Liver (tissue), 9 donors: ENCODE measurements around the gene MCF2L. TPM values are rescaled to one million over a fixed set of nuclear protein-coding genes. Genes with fewer than 3 reads are reported as not detected.

Experiments
- DNase-seq: peaks from one replicate; pipeline ENCODE4 v3.0.0-alpha.2; 2017; ENCODE audit warnings: low spot score
- H3K27ac ChIP-seq, 2 donors: one replicate each; pipeline ENCODE4 v1.7.0; 2013; ENCODE audit warnings: inconsistent platforms in 2 of 2, low read length in 2 of 2, control low read depth in 1 of 2, low read depth in 1 of 2, mild to moderate bottlenecking in 1 of 2
- H3K27me3 ChIP-seq, 4 donors: one replicate each; pipeline versions ENCODE4 v1.6.1 to v1.7.0; 2013; ENCODE audit warnings: low read length in 3 of 4, inconsistent platforms in 1 of 4, mild to moderate bottlenecking in 1 of 4, moderate library complexity in 1 of 4; ENCODE audit not compliant: control insufficient read depth in 4 of 4, insufficient read depth in 4 of 4
- H3K36me3 ChIP-seq, 4 donors: one replicate each; pipeline versions ENCODE4 v1.6.1 to v1.7.0; 2013; ENCODE audit warnings: low read length in 3 of 4, mild to moderate bottlenecking in 3 of 4, low read depth in 1 of 4, moderate library complexity in 1 of 4; ENCODE audit not compliant: control insufficient read depth in 4 of 4, insufficient read depth in 3 of 4
- H3K4me1 ChIP-seq, 4 donors: one replicate each; pipeline versions ENCODE4 v1.6.1 to v1.7.0; 2013; ENCODE audit warnings: low read length in 3 of 4, mild to moderate bottlenecking in 3 of 4, moderate library complexity in 1 of 4; ENCODE audit not compliant: control insufficient read depth in 4 of 4, insufficient read depth in 4 of 4
- H3K4me3 ChIP-seq, 3 donors: one replicate each; pipeline versions ENCODE4 v1.6.1 to v1.7.0; 2013; ENCODE audit warnings: low read length in 3 of 3, control low read depth in 1 of 3, low read depth in 1 of 3, mild to moderate bottlenecking in 1 of 3
- H3K9ac ChIP-seq, 2 donors: one replicate each; pipeline ENCODE4 v1.7.0; 2013; ENCODE audit warnings: low read length in 2 of 2, mild to moderate bottlenecking in 2 of 2, moderate library complexity in 2 of 2, control low read depth in 1 of 2, low read depth in 1 of 2
- H3K9me3 ChIP-seq, 4 donors: one replicate each; pipeline versions ENCODE4 v1.6.1 to v1.7.0; 2013; ENCODE audit warnings: low read length in 3 of 4; ENCODE audit not compliant: control insufficient read depth in 4 of 4
- EGR1 ChIP-seq, 2 donors: IDR thresholded peaks; 2 replicates each; pipeline ENCODE4 v1.6.1; 2016 to 2018; ENCODE audit warnings: antibody characterized with exemption in 2 of 2, low read depth in 2 of 2
- FOXA1 ChIP-seq: IDR thresholded peaks from 2 replicates; pipeline ENCODE4 v1.6.1; 2016; ENCODE audit warnings: antibody characterized with exemption
- FOXA2 ChIP-seq: IDR thresholded peaks from 2 replicates; pipeline ENCODE4 v1.6.1; 2016; ENCODE audit warnings: antibody characterized with exemption
- GABPA ChIP-seq, 2 donors: IDR thresholded peaks in 1 of 2; conservative IDR thresholded peaks in 1 of 2; 2 replicates each; pipeline ENCODE4 v1.6.1; 2016; ENCODE audit warnings: antibody characterized with exemption in 2 of 2, mild to moderate bottlenecking in 1 of 2, moderate library complexity in 1 of 2
- HNF4A ChIP-seq, 2 donors: conservative IDR thresholded peaks; 2 replicates each; pipeline ENCODE4 v1.6.1; 2016; ENCODE audit warnings: antibody characterized with exemption in 2 of 2, mild to moderate bottlenecking in 2 of 2
- HNF4G ChIP-seq: IDR thresholded peaks from 2 replicates; pipeline ENCODE4 v1.6.1; 2016; ENCODE audit warnings: antibody characterized with exemption
- JUND ChIP-seq, 2 donors: IDR thresholded peaks; 2 replicates each; pipeline ENCODE4 v1.6.1; 2016; ENCODE audit warnings: antibody characterized with exemption in 2 of 2
- NR2F2 ChIP-seq: IDR thresholded peaks from 2 replicates; pipeline ENCODE4 v1.6.1; 2016; ENCODE audit warnings: antibody characterized with exemption
- RAD21 ChIP-seq, 2 donors: IDR thresholded peaks; 2 replicates each; pipeline ENCODE4 v1.6.1; 2016; ENCODE audit warnings: antibody characterized with exemption in 2 of 2, mild to moderate bottlenecking in 2 of 2
- RXRA ChIP-seq, 2 donors: IDR thresholded peaks; 2 replicates each; pipeline ENCODE4 v1.6.1; 2017 to 2018; ENCODE audit warnings: antibody characterized with exemption in 2 of 2, mild to moderate bottlenecking in 1 of 2
- SP1 ChIP-seq: IDR thresholded peaks from 2 replicates; pipeline ENCODE4 v1.6.1; 2018; ENCODE audit warnings: antibody characterized with exemption, mild to moderate bottlenecking
- TAF1 ChIP-seq: conservative IDR thresholded peaks from 2 replicates; pipeline ENCODE4 v1.6.1; 2016; ENCODE audit warnings: antibody characterized with exemption, mild to moderate bottlenecking
- YY1 ChIP-seq: IDR thresholded peaks from 2 replicates; pipeline ENCODE4 v1.6.1; 2016; ENCODE audit warnings: antibody characterized with exemption, mild to moderate bottlenecking
- WGBS: extraction: QIAGEN DNeasy Blood & Tissue Kit; methylation state at CpG from one replicate; pipeline ENCODE4 v1.1.7; 2013; 5-methylcytosine and 5-hydroxymethylcytosine counted together
- polyA plus RNA-seq, 2 donors: library from polyadenylated mRNA; stranded (reverse) in 1 of 2; unstranded in 1 of 2; fragments of 200-250 nt in 1 of 2; fragments of >200 nt in 1 of 2; fragmentation: Nextera tagmentation in 1 of 2; extraction: Ambion mirVana in 1 of 2; gene quantifications; one replicate each; pipeline versions ENCODE4 v1.2.1 to v1.2.3, GENCODE V29; 2013 to 2015
- total RNA-seq, 2 donors: library from RNA; depleted of rRNA; stranded (reverse); fragments of >200 nt; gene quantifications; one replicate each; pipeline ENCODE4 v1.2.3, GENCODE V29; 2014
- TF ChIP-seq, protein P1 (sequence below): fragments of 150-350 bp; IDR thresholded peaks from 2 replicates; pipeline ENCODE4 v1.5.1; 2017; ENCODE audit warnings: improper control_type of control experiment, low read depth, low read length; ENCODE audit not compliant: missing input control
- TF ChIP-seq, protein P2 (sequence below): IDR thresholded peaks from 2 replicates; pipeline ENCODE4 v1.6.1; 2016; ENCODE audit warnings: antibody characterized with exemption
- TF ChIP-seq, protein P3 (sequence below): IDR thresholded peaks from 2 replicates; pipeline ENCODE4 v1.6.1; 2016; ENCODE audit warnings: antibody characterized with exemption
- TF ChIP-seq, protein P4 (sequence below): IDR thresholded peaks from 2 replicates; pipeline ENCODE4 v1.6.1; 2016; ENCODE audit warnings: antibody characterized with exemption
- donor health status: healthy.
- donor health status: healthy.
- donor health status: healthy.
- donor health status: healthy.
- donor health status: healthy.

The MCF2L gene
- total and polyA plus RNA-seq, 4 donors: 2.9 to 12.8 (median 7.1) TPM

DNA sequence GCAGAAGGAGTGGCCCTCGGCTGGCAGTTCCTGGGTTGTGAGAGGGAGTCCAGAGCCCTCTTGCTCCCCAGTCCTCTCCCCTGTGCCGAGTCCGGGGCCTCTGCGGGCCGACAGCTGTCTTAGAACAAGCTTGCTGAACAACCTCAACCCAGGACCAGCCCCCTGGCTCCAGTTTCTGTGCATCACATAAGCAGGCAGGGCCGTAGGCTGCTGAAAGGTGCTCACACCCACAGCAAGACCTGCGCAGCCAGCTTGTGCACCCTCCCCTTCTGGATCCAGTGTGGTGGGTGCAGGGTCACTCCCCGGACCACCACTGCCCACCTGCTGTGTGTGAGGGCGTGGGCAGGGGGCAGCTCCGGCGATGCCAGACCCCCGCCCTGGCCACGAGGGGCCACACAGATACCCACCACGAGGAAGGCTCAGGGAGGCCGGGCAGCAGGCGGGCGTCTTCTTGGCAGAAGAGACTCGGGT, 111.4 kb downstream of the MCF2L start:
- TF ChIP-seq EGR1 (IDR thresholded peaks at IDR 0.05; ENCODE audit: low read depth in 2 of 2) (no peak), TAF1 (no peak)
- WGBS: 90% methylated on average over 18 of the region's 18 CpGs
- Histone ChIP-seq H3K4me1 (no peaks in the 10 kb centered on the region), H3K27ac (no peak overlapping the region), H3K27me3 (no peaks in the 10 kb centered on the region), H3K36me3 (peaks cover 0 to 24% (median 6%) of the 10 kb centered on the region in 4 donors), H3K9ac (no peak overlapping the region), H3K9me3 (no peaks in the 10 kb centered on the region), H3K4me3 (no peak overlapping the region)
- no peak for DNase-seq

DNA sequence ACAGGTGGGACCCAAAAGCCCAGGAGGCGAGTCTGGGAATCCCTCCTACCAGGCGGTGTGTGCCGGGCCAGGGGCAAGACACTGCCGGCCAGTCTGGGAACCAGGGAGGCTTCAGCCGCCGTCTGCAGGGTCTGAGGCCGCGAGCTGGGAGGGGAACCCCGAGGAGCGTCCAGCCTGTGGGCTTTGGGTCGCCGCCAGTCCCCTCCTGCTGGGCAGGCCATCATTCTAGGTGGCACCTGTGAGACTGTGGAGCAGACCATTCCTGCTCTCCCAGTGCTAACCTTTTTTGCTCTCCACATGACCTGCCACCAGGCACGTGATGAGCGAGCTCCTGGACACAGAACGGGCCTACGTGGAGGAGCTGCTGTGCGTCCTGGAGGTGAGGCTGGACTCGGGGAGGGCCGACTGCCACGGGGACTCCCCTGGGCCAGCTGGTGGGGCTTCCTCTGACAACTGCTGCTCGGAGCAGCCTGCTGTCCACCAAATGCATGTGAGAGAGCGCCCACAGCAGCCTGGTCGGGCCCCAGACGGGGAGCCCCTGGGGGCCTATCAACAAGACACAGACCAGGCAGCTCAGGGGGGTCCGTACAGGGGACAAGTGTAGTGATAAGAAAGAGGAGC, 112.0 kb downstream of the MCF2L start:
- Histone ChIP-seq H3K9me3 (no peaks in the 10 kb centered on the region), H3K9ac (no peak overlapping the region), H3K4me3 (no peak overlapping the region), H3K36me3 (peaks cover 0 to 19% (median 6%) of the 10 kb centered on the region in 4 donors), H3K4me1 (no peaks in the 10 kb centered on the region), H3K27ac (no peak overlapping the region), H3K27me3 (no peaks in the 10 kb centered on the region)
- TF ChIP-seq FOXA2 (no peak), FOXA1 (no peak), GABPA (IDR thresholded peaks at IDR 0.05 in 1 of 2, conservative IDR thresholded peaks at IDR 0.05 in 1 of 2) (no peak), RXRA (IDR thresholded peaks at IDR 0.05) (no peak), HNF4G (no peak)
- TF ChIP-seq, protein P1, sequence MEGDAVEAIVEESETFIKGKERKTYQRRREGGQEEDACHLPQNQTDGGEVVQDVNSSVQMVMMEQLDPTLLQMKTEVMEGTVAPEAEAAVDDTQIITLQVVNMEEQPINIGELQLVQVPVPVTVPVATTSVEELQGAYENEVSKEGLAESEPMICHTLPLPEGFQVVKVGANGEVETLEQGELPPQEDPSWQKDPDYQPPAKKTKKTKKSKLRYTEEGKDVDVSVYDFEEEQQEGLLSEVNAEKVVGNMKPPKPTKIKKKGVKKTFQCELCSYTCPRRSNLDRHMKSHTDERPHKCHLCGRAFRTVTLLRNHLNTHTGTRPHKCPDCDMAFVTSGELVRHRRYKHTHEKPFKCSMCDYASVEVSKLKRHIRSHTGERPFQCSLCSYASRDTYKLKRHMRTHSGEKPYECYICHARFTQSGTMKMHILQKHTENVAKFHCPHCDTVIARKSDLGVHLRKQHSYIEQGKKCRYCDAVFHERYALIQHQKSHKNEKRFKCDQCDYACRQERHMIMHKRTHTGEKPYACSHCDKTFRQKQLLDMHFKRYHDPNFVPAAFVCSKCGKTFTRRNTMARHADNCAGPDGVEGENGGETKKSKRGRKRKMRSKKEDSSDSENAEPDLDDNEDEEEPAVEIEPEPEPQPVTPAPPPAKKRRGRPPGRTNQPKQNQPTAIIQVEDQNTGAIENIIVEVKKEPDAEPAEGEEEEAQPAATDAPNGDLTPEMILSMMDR: no peak
- TF ChIP-seq, protein P2, sequence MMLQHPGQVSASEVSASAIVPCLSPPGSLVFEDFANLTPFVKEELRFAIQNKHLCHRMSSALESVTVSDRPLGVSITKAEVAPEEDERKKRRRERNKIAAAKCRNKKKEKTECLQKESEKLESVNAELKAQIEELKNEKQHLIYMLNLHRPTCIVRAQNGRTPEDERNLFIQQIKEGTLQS: no peak
- DNase-seq: no peak
- WGBS: 93% methylated on average over 25 of the region's 25 CpGs

DNA sequence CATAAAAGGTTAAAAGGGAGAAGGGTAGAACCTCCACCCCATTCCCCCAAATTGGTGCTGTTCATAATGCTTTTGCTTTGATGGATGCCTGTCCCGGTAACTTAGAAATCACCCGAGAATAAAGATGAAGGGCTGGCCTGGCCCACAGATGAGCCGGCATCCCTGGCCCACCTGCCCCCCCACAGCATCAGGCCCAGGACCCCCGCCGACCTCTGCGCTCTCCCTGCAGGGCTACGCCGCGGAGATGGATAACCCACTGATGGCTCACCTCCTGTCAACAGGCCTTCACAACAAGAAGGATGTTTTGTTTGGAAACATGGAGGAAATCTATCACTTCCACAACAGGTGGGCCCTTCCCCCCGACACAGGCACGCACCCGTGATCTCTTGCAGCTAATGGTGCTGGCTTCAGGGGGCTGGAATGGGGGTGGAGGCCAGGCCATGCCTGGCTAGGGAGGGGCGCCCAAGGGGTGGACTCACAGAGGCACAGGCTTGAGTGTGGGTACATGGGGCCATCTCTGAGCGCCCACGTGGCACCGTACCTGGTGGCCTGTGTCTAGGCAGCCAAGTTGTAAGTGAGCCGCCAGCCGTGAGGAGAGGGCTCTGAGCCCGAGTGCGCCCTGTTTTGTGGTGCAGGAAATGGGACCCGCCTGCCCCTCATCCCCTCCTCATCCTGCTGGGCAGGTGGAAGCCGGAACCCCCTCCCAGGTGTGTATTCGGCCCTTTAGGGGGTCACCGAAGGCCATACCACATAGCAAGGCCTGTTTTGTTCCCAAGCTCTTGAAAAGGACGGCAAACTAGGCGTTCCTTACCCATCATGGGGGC, 113.4 kb downstream of the MCF2L start:
- no peak for DNase-seq
- peaks cover 0 to 16% (median 6%) of the 10 kb centered on the region in 4 donors for H3K36me3 ChIP-seq
- WGBS: 92% methylated on average over 26 of the region's 26 CpGs
- no peak for TF ChIP-seq SP1
- TF ChIP-seq FOXA1: no peak
- TF ChIP-seq RAD21 (IDR thresholded peaks at IDR 0.05): no peak
- TF ChIP-seq EGR1 (IDR thresholded peaks at IDR 0.05; ENCODE audit: low read depth in 2 of 2): no peak
- no peak for TF ChIP-seq HNF4A (conservative IDR thresholded peaks at IDR 0.05)
- no peak for TF ChIP-seq FOXA2
- TF ChIP-seq YY1: no peak
- TF ChIP-seq JUND (IDR thresholded peaks at IDR 0.05): no peak
- TF ChIP-seq, protein P3, sequence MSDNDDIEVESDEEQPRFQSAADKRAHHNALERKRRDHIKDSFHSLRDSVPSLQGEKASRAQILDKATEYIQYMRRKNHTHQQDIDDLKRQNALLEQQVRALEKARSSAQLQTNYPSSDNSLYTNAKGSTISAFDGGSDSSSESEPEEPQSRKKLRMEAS: no peak
- no peak for TF ChIP-seq TAF1
- TF ChIP-seq NR2F2: no peak
- TF ChIP-seq HNF4G: no peak
- TF ChIP-seq, protein P2: no peak
- TF ChIP-seq, protein P1: no peak
- TF ChIP-seq, protein P4, sequence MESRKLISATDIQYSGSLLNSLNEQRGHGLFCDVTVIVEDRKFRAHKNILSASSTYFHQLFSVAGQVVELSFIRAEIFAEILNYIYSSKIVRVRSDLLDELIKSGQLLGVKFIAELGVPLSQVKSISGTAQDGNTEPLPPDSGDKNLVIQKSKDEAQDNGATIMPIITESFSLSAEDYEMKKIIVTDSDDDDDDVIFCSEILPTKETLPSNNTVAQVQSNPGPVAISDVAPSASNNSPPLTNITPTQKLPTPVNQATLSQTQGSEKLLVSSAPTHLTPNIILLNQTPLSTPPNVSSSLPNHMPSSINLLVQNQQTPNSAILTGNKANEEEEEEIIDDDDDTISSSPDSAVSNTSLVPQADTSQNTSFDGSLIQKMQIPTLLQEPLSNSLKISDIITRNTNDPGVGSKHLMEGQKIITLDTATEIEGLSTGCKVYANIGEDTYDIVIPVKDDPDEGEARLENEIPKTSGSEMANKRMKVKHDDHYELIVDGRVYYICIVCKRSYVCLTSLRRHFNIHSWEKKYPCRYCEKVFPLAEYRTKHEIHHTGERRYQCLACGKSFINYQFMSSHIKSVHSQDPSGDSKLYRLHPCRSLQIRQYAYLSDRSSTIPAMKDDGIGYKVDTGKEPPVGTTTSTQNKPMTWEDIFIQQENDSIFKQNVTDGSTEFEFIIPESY: no peak

More for the DNA sequence above, 113.4 kb downstream of the MCF2L start:
- H3K9me3 ChIP-seq: no peaks in the 10 kb centered on the region
- no peak overlapping the region for H3K4me3 ChIP-seq
- H3K9ac ChIP-seq: no peak overlapping the region
- no peak overlapping the region for H3K27ac ChIP-seq
- H3K27me3 ChIP-seq: no peaks in the 10 kb centered on the region
- no peaks in the 10 kb centered on the region for H3K4me1 ChIP-seq
